Breast epithelium (tissue), 3 donors: ENCODE data around the gene CHD5.

Source experiments
- POLR2AphosphoS5 ChIP-seq, 3 donors: sonication (generic); formaldehyde crosslinking; IDR thresholded peaks; one replicate each; pipeline ENCODE4 v1.6.1; 2017; ENCODE audit warnings: antibody characterized with exemption in 3 of 3
- TF ChIP-seq, protein P1 (sequence below), 3 donors: fragments of 450-650 bp; IDR thresholded peaks; one replicate each; pipeline ENCODE4 v1.5.1; 2016 to 2017; ENCODE audit warnings: antibody characterized with exemption in 3 of 3, mild to moderate bottlenecking in 3 of 3, moderate library complexity in 3 of 3

DNA sequence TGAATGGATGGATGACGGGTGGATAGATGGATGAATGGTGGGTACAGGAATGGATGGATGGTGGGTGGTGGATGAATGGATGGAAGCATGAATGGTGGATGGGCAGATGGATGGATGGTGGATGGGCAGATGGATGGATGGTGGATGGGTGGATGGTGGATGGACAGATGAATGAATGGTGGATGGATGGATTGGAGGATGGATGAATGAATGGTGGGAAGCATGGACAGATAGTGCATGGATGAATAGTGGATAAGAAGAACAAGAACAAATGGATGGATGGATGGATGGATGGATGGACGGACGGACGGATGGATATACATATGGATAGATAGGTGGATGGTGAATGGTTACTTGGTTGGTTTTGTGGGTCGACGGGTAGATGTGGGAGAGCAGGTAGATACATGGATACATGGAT, 4.7 kb downstream of the CHD5 start:
- TF ChIP-seq, protein P1, sequence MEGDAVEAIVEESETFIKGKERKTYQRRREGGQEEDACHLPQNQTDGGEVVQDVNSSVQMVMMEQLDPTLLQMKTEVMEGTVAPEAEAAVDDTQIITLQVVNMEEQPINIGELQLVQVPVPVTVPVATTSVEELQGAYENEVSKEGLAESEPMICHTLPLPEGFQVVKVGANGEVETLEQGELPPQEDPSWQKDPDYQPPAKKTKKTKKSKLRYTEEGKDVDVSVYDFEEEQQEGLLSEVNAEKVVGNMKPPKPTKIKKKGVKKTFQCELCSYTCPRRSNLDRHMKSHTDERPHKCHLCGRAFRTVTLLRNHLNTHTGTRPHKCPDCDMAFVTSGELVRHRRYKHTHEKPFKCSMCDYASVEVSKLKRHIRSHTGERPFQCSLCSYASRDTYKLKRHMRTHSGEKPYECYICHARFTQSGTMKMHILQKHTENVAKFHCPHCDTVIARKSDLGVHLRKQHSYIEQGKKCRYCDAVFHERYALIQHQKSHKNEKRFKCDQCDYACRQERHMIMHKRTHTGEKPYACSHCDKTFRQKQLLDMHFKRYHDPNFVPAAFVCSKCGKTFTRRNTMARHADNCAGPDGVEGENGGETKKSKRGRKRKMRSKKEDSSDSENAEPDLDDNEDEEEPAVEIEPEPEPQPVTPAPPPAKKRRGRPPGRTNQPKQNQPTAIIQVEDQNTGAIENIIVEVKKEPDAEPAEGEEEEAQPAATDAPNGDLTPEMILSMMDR (IDR thresholded peaks at IDR 0.05) = no peak
- no peak for TF ChIP-seq POLR2AphosphoS5 (IDR thresholded peaks at IDR 0.05)
